KMS-11 (cell line): ENCODE data around the gene B4GALT3.

Experiments used
- H2AFZ ChIP-seq: fragments of 200-600 bp; sonication (generic); 2 replicates; pipeline ENCODE4 v1.6.1; 2016; ENCODE audit warnings: antibody characterized with exemption, mixed run types, low read depth
- H3K27ac ChIP-seq: fragments of 200-600 bp; sonication (generic); 2 replicates; pipeline ENCODE4 v1.6.1; 2016; ENCODE audit warnings: mild to moderate bottlenecking, mixed run types
- H3K27me3 ChIP-seq: fragments of 200-600 bp; sonication (generic); 2 replicates; pipeline ENCODE4 v1.6.1; 2017; ENCODE audit warnings: mild to moderate bottlenecking, low read depth, mixed run types, moderate library complexity; ENCODE audit not compliant: insufficient read depth
- H3K36me3 ChIP-seq: fragments of 200-600 bp; sonication (generic); 2 replicates; pipeline ENCODE4 v1.6.1; 2017; ENCODE audit warnings: mild to moderate bottlenecking, mixed run types; ENCODE audit not compliant: insufficient read depth
- H3K4me1 ChIP-seq: fragments of 200-600 bp; sonication (generic); 2 replicates; pipeline ENCODE4 v1.6.1; 2016; ENCODE audit warnings: mild to moderate bottlenecking, low read depth, mixed run types; ENCODE audit not compliant: poor library complexity, severe bottlenecking
- H3K4me2 ChIP-seq: fragments of 200-600 bp; sonication (generic); 2 replicates; pipeline ENCODE4 v1.7.0; 2016; ENCODE audit warnings: mild to moderate bottlenecking, mixed run types
- H3K4me3 ChIP-seq: fragments of 200-600 bp; sonication (generic); IDR thresholded peaks from 2 replicates; pipeline ENCODE4 v1.6.1; 2017; ENCODE audit warnings: low read depth, low read length, mixed read lengths; ENCODE audit not compliant: insufficient read depth
- H3K79me2 ChIP-seq: fragments of 200-600 bp; sonication (generic); 2 replicates; pipeline ENCODE4 v1.6.1; 2016; ENCODE audit warnings: low read depth, mixed run types; ENCODE audit not compliant: insufficient read depth
- H3K9ac ChIP-seq: fragments of 200-600 bp; sonication (generic); 2 replicates; pipeline ENCODE4 v1.6.1; 2016; ENCODE audit warnings: mild to moderate bottlenecking, mixed run types
- H4K20me1 ChIP-seq: fragments of 200-600 bp; sonication (generic); 2 replicates; pipeline ENCODE4 v1.6.1; 2016; ENCODE audit warnings: mild to moderate bottlenecking, mixed run types; ENCODE audit not compliant: insufficient read depth
- TF ChIP-seq, protein P1 (sequence below): fragments of 200-600 bp; sonication (generic); conservative IDR thresholded peaks from 2 replicates; pipeline ENCODE4 v1.6.1; 2017; ENCODE audit warnings: low read depth, mild to moderate bottlenecking, antibody characterized with exemption, low read length, moderate library complexity, mixed read lengths

The B4GALT3 gene

DNA sequence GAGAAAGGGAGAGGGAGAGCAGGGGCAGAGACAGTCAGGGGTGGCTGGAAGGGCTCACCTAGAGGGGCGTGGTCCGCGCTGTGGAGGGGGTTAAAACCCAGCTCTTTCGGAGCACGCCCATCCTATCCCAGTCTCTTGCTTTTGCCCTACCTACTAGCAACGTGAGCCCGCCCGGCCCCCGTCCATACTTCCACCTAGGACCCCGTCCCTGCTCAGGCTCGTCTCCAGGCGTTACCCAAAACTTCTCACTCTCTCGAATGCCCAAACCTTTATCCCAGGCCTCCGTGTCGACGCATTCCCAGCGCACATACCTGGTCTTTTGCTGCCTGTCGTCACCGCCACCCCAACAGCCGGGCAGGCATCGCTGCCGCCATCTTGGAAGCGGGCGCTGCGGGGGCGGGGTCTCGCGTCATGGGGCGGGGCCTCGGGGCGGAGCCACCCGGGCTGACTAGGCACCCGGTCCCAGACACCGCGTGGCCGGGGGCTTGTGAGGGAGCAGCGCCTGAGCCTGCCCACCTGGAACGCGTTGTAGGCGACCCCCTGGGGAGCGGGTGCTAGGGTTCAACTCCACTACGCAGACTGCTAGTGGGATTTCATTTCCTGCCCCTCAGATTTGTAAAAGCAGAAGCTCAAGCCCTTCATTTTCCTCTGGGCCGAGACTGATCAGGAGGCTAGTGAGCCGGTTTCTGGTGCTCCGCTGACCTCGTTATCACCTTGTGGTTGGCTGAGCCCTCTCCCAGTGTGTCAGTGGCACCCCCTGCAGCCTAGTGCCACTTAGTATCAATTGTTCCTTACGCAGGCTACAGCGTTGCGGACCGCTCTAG lies at the start of gene B4GALT3:
TSS of gene B4GALT3 (minus strand) at position 396 of the 824 bp plus-strand sequence. CDS start 1,447 bp downstream, outside the sequence.
- peak within 1 kb of the TSS; percentile 74 for H3K9ac ChIP-seq
- H3K4me1 ChIP-seq = peaks cover 72% of the 10 kb centered on the region
- no peaks in the 10 kb centered on the region for H3K27me3 ChIP-seq
- TF ChIP-seq, protein P1, sequence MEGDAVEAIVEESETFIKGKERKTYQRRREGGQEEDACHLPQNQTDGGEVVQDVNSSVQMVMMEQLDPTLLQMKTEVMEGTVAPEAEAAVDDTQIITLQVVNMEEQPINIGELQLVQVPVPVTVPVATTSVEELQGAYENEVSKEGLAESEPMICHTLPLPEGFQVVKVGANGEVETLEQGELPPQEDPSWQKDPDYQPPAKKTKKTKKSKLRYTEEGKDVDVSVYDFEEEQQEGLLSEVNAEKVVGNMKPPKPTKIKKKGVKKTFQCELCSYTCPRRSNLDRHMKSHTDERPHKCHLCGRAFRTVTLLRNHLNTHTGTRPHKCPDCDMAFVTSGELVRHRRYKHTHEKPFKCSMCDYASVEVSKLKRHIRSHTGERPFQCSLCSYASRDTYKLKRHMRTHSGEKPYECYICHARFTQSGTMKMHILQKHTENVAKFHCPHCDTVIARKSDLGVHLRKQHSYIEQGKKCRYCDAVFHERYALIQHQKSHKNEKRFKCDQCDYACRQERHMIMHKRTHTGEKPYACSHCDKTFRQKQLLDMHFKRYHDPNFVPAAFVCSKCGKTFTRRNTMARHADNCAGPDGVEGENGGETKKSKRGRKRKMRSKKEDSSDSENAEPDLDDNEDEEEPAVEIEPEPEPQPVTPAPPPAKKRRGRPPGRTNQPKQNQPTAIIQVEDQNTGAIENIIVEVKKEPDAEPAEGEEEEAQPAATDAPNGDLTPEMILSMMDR = no peak; the same call in 1 of the 2 replicates
- H2AFZ ChIP-seq = peak within 1 kb of the TSS; percentile 63
- peak within 1 kb of the TSS; percentile 95 for H3K4me2 ChIP-seq
- no peaks in the 10 kb centered on the region for H4K20me1 ChIP-seq
- H3K4me3 ChIP-seq = peak within 1 kb of the TSS; percentile 100
- H3K79me2 ChIP-seq = peaks cover 39% of the 10 kb centered on the region
- H3K27ac ChIP-seq = peak within 1 kb of the TSS; percentile 73
- H3K36me3 ChIP-seq = peaks cover 20% of the 10 kb centered on the region; the same call in 1 of the 2 replicates

DNA sequence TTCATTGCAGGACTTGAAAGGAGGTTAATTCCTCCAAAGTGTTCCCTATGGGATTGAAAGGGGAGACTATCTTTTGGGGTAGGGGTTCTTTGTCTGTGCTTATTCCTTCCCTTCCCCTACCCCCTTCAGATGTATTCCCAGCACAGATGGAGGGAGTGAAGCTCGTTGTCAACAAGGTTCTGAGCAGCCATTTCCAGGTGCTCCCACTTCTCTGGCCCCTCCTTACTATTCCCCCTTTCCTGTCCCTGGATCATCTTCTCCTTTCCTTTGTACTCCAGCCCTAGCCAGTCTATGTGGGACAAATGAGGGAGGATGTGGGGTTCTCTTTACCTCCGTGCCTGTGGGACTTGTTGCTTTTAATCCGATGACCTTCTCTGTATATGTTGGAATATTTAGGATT lies 49.5 kb upstream of the B4GALT3 start:
- Histone ChIP-seq H3K9ac (peak overlapping the region; percentile 79), H3K27me3 (no peaks in the 10 kb centered on the region), H3K4me1 (peaks cover 23% of the 10 kb centered on the region), H3K27ac (peak overlapping the region; percentile 62), H3K4me3 (peak overlapping the region; percentile 100), H3K36me3 (peaks cover 3% of the 10 kb centered on the region; the same call in 1 of the 2 replicates), H3K4me2 (peak overlapping the region; percentile 72), H4K20me1 (no peaks in the 10 kb centered on the region), H3K79me2 (peaks cover 10% of the 10 kb centered on the region), H2AFZ (peak overlapping the region; percentile 69)
- TF ChIP-seq, protein P1 = no peak

DNA sequence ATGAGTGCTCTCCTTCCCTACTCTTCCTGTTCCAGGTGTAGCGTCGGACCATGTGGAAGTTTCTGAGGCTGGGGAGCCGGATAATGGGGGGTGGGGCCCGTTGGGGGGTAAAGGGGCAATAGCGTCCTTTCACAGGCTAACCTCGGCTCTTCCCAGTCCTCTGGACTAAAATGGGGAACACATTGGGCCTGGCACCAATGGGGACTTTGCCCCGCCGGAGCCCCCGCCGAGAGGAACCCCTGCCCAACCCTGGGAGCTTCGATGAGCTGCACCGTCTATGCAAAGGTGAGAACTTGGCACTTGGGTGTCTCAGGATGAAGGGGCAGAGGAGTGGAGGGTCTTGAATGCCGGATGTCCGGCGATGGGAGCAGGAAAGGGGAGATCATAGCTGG lies 49.0 kb upstream of the B4GALT3 start:
- peaks cover 3% of the 10 kb centered on the region; the same call in 1 of the 2 replicates for H3K36me3 ChIP-seq
- TF ChIP-seq, protein P1 = no peak
- no peaks in the 10 kb centered on the region for H3K27me3 ChIP-seq
- H4K20me1 ChIP-seq = no peaks in the 10 kb centered on the region
- H2AFZ ChIP-seq = peak overlapping the region; percentile 69
- peak overlapping the region; percentile 62 for H3K27ac ChIP-seq
- peak overlapping the region; percentile 100 for H3K4me3 ChIP-seq
- H3K4me2 ChIP-seq = peak overlapping the region; percentile 72
- peaks cover 10% of the 10 kb centered on the region for H3K79me2 ChIP-seq
- peaks cover 23% of the 10 kb centered on the region for H3K4me1 ChIP-seq
- H3K9ac ChIP-seq = peak overlapping the region; percentile 79

DNA sequence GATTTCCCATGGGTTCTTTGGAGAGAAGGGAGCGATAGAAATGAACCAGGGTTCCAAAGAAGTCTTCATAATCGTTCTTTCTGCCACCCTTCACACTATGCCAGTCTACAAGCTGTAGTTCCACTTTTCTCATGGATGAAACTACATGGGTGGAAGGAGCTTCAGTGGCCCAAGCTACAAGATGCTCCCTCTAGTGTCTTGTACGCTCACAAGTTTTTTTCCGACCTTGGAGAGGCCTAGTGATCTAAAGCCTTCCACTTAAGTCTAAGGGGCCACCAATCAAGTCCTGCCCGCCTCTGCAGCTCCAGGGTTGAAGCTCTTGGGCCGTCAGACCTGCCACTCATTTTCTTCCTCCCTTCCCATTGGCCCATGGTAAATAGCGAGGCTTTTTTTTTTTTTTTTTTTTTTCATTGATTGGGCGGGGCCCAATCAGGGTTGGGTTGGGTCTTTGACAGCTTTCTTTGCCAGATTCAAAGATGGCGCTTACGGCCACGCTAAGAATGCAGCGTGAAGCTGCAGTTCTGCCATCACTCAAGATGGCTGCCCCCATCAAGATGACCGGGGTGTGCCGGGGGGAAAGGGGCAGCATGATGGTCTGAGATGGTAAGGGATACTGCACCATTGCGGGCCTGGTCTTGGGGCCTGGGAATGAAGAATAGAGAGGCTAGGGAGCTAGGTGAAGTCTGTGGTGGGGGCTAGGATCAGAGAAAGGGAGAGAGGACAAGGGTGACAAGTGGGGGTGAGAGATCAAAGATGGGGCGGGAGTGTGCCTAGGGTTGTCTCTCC lies 48.4 kb upstream of the B4GALT3 start, which contains the start of gene TOMM40L:
TSS of gene TOMM40L (plus strand) at position 527 of the 786 bp plus-strand sequence. CDS start 430 bp downstream, outside the sequence.
- H3K4me1 ChIP-seq = peaks cover 23% of the 10 kb centered on the region
- no peaks in the 10 kb centered on the region for H3K27me3 ChIP-seq
- peak within 1 kb of the TSS; percentile 79 for H3K9ac ChIP-seq
- H3K79me2 ChIP-seq = peaks cover 10% of the 10 kb centered on the region
- H3K27ac ChIP-seq = peak within 1 kb of the TSS; percentile 62
- H2AFZ ChIP-seq = peak within 1 kb of the TSS; percentile 70
- H4K20me1 ChIP-seq = no peaks in the 10 kb centered on the region
- H3K36me3 ChIP-seq = peaks cover 3% of the 10 kb centered on the region; the same call in 1 of the 2 replicates
- TF ChIP-seq, protein P1 = peak; percentile 95
- peak within 1 kb of the TSS; percentile 72 for H3K4me2 ChIP-seq
- peak within 1 kb of the TSS; percentile 100 for H3K4me3 ChIP-seq
